WTC11 (cell line): Measurements from ENCODE around the gene FSCB. TPM values are rescaled to one million over a fixed set of nuclear protein-coding genes. Genes with fewer than 3 reads are reported as not detected.

ENCODE experiments used
- ATAC-seq: fragments of 200-7000 bp; cut with Tn5 transposase; 2 replicates; pipeline ENCODE4 v1.10.0; 2021; ENCODE audit warnings: mild to moderate bottlenecking, moderate library complexity
- CTCF ChIA-PET: fragments of 300-600 bp; sonication (Branson Sonifier 250); formaldehyde crosslinking; loops from one replicate; lab custom pipeline; 2021; ENCODE audit warnings: antibody characterized with exemption; lab: Charles Lee
- POLR2A ChIA-PET: fragments of 350-600 bp; sonication (Branson Sonifier 250); formaldehyde crosslinking; loops from one replicate; lab custom pipeline; 2021; ENCODE audit warnings: antibody characterized with exemption; lab: Charles Lee
- DNase-seq: peaks from one replicate; pipeline ENCODE4 v3.0.0; 2021; ENCODE audit warnings: low spot score
- H3K27ac Mint-ChIP-seq: 2 replicates; pipeline ENCODE4 v1.8.0; 2021; ENCODE audit warnings: mixed read lengths
- H3K27me3 Mint-ChIP-seq: 2 replicates; pipeline ENCODE4 v1.8.0; 2021; ENCODE audit warnings: low read depth, mild to moderate bottlenecking, moderate library complexity, mixed read lengths
- H3K36me3 Mint-ChIP-seq: 2 replicates; pipeline ENCODE4 v1.8.0; 2021; ENCODE audit warnings: mixed read lengths
- H3K4me1 Mint-ChIP-seq: 2 replicates; pipeline ENCODE4 v1.8.0; 2022; ENCODE audit warnings: mixed read lengths
- H3K4me3 Mint-ChIP-seq: 2 replicates; pipeline ENCODE4 v1.8.0; 2021; ENCODE audit warnings: mild to moderate bottlenecking, moderate library complexity, mixed read lengths
- H3K9me3 Mint-ChIP-seq: 2 replicates; pipeline ENCODE4 v1.8.0; 2021; ENCODE audit warnings: mixed read lengths
- ATF2 ChIP-seq: sonication (generic); formaldehyde crosslinking; IDR thresholded peaks from 2 replicates; pipeline ENCODE4 v1.8.1; 2022; ENCODE audit warnings: low read depth, missing genetic modification reagents, borderline replicate concordance
- CDX4 ChIP-seq: fragments of 250-450 bp; sonication (Bioruptor Pico); IDR thresholded peaks from 2 replicates; pipeline ENCODE4 v1.9.0; 2021; ENCODE audit warnings: moderate library complexity, mild to moderate bottlenecking, inconsistent platforms, borderline replicate concordance
- CREB1 ChIP-seq: sonication (generic); formaldehyde crosslinking; IDR thresholded peaks from 2 replicates; pipeline ENCODE4 v1.8.0; 2023; ENCODE audit warnings: mild to moderate bottlenecking, missing genetic modification reagents
- CTCF ChIP-seq: fragments of 200-600 bp; IDR thresholded peaks from 2 replicates; pipeline ENCODE4 v1.8.0; 2022; ENCODE audit warnings: antibody characterized with exemption
- E2F4 ChIP-seq: sonication (generic); formaldehyde crosslinking; IDR thresholded peaks from 2 replicates; pipeline ENCODE4 v1.8.1; 2022; ENCODE audit warnings: low read depth, mild to moderate bottlenecking, moderate library complexity, missing genetic modification reagents, borderline replicate concordance
- ELF4 ChIP-seq: sonication (generic); formaldehyde crosslinking; IDR thresholded peaks from 2 replicates; pipeline ENCODE4 v1.8.1; 2022; ENCODE audit warnings: low read depth, mild to moderate bottlenecking, moderate library complexity, missing genetic modification reagents
- ESRRA ChIP-seq: sonication (generic); formaldehyde crosslinking; IDR thresholded peaks from 2 replicates; pipeline ENCODE4 v1.8.1; 2022; ENCODE audit warnings: mild to moderate bottlenecking, missing genetic modification reagents, borderline replicate concordance
- FOXK1 ChIP-seq: sonication (generic); formaldehyde crosslinking; IDR thresholded peaks from 2 replicates; pipeline ENCODE4 v1.8.0; 2022; ENCODE audit warnings: mild to moderate bottlenecking, moderate library complexity, missing genetic modification reagents
- FOXP1 ChIP-seq: sonication (generic); formaldehyde crosslinking; IDR thresholded peaks from 2 replicates; pipeline ENCODE4 v1.8.0; 2022; ENCODE audit warnings: missing genetic modification reagents, mild to moderate bottlenecking, moderate library complexity, borderline replicate concordance
- GABPB1 ChIP-seq: sonication (generic); formaldehyde crosslinking; IDR thresholded peaks from 2 replicates; pipeline ENCODE4 v1.8.1; 2023; ENCODE audit warnings: mild to moderate bottlenecking, missing genetic modification reagents
- GTF2I ChIP-seq: fragments of 250-450 bp; sonication (Bioruptor Pico); conservative IDR thresholded peaks from 2 replicates; pipeline ENCODE4 v1.4.0; 2021; ENCODE audit warnings: mild to moderate bottlenecking
- JUN ChIP-seq: sonication (generic); formaldehyde crosslinking; IDR thresholded peaks from 2 replicates; pipeline ENCODE4 v1.8.0; 2023; ENCODE audit warnings: mild to moderate bottlenecking, missing genetic modification reagents
- MYBL2 ChIP-seq: sonication (generic); formaldehyde crosslinking; IDR thresholded peaks from 2 replicates; pipeline ENCODE4 v1.8.1; 2023; ENCODE audit warnings: mild to moderate bottlenecking, moderate library complexity, missing genetic modification reagents
- NFATC4 ChIP-seq: fragments of 250-450 bp; sonication (Bioruptor Pico); IDR thresholded peaks from 2 replicates; pipeline ENCODE4 v1.9.0; 2021; ENCODE audit warnings: mild to moderate bottlenecking
- NFE2L1 ChIP-seq: sonication (generic); formaldehyde crosslinking; IDR thresholded peaks from 2 replicates; pipeline ENCODE4 v1.8.1; 2023; ENCODE audit warnings: missing genetic modification reagents
- NR3C1 ChIP-seq: sonication (generic); formaldehyde crosslinking; conservative IDR thresholded peaks from 2 replicates; pipeline ENCODE4 v1.8.1; 2023; ENCODE audit warnings: low read depth, mild to moderate bottlenecking, missing genetic modification reagents
- RELA ChIP-seq: sonication (generic); formaldehyde crosslinking; IDR thresholded peaks from 2 replicates; pipeline ENCODE4 v1.8.1; 2022; ENCODE audit warnings: missing genetic modification reagents, mild to moderate bottlenecking, borderline replicate concordance
- SP1 ChIP-seq: sonication (generic); formaldehyde crosslinking; conservative IDR thresholded peaks from 2 replicates; pipeline ENCODE4 v1.8.1; 2022; ENCODE audit warnings: missing genetic modification reagents
- TCF7 ChIP-seq: sonication (generic); formaldehyde crosslinking; IDR thresholded peaks from 2 replicates; pipeline ENCODE4 v1.8.0; 2022; ENCODE audit warnings: mild to moderate bottlenecking, low read depth, missing genetic modification reagents, moderate library complexity
- TEAD1 ChIP-seq: sonication (generic); formaldehyde crosslinking; IDR thresholded peaks from 2 replicates; pipeline ENCODE4 v1.8.0; 2022; ENCODE audit warnings: mild to moderate bottlenecking, missing genetic modification reagents
- TP53 ChIP-seq: sonication (generic); formaldehyde crosslinking; IDR thresholded peaks from 2 replicates; pipeline ENCODE4 v1.8.1; 2023; ENCODE audit warnings: mild to moderate bottlenecking, missing genetic modification reagents
- USF2 ChIP-seq: sonication (generic); formaldehyde crosslinking; IDR thresholded peaks from 2 replicates; pipeline ENCODE4 v1.8.1; 2023; ENCODE audit warnings: mild to moderate bottlenecking, missing genetic modification reagents, moderate library complexity
- ZBTB43 ChIP-seq: sonication (generic); formaldehyde crosslinking; IDR thresholded peaks from 2 replicates; pipeline ENCODE4 v1.8.1; 2023; ENCODE audit warnings: mild to moderate bottlenecking, missing genetic modification reagents
- ZNF138 ChIP-seq: sonication (generic); formaldehyde crosslinking; conservative IDR thresholded peaks from 2 replicates; pipeline ENCODE4 v1.8.1; 2022; ENCODE audit warnings: mild to moderate bottlenecking, moderate library complexity, missing genetic modification reagents
- ZNF396 ChIP-seq: fragments of 250-450 bp; sonication (Bioruptor Pico); IDR thresholded peaks from 2 replicates; pipeline ENCODE4 v1.8.0; 2021; ENCODE audit warnings: mild to moderate bottlenecking, moderate library complexity, borderline replicate concordance
- ZNF423 ChIP-seq: fragments of 250-450 bp; sonication (Bioruptor Pico); IDR thresholded peaks from 2 replicates; pipeline ENCODE4 v2.1.2; 2022; ENCODE audit warnings: mild to moderate bottlenecking, moderate library complexity
- ZNF425 ChIP-seq: fragments of 250-450 bp; sonication (Bioruptor Pico); conservative IDR thresholded peaks from 2 replicates; pipeline ENCODE4 v1.9.0; 2021; ENCODE audit warnings: mild to moderate bottlenecking
- ZNF671 ChIP-seq: fragments of 250-450 bp; sonication (Bioruptor Pico); IDR thresholded peaks from 2 replicates; pipeline ENCODE4 v1.8.0; 2021; ENCODE audit warnings: mild to moderate bottlenecking
- total RNA-seq: library from RNA; stranded (reverse); gene quantifications from 3 replicates; pipeline ENCODE4 v1.2.3, GENCODE V29; 2021

FSCB gene
- total RNA-seq, 1 experiment from 2014 or later, result not detected

- Mint-ChIP-seq H3K36me3 (no peaks in the 10 kb centered on the region), H3K4me3 (no peak overlapping the region), H3K9me3 (peaks cover 7% of the 10 kb centered on the region), H3K27ac (no peak overlapping the region), H3K27me3 (no peaks in the 10 kb centered on the region), H3K4me1 (no peaks in the 10 kb centered on the region)
- ATAC-seq (no peak), DNase-seq (no peak)
- TF ChIP-seq NFATC4 (CRISPR knock-in tag) (no peak), USF2 (CRISPR knock-in tag) (no peak), MYBL2 (CRISPR knock-in tag) (no peak), GABPB1 (no peak), ELF4 (CRISPR knock-in tag) (no peak), ZNF138 (CRISPR knock-in tag) (no peak), ZNF423 (CRISPR knock-in tag) (no peak), TCF7 (CRISPR knock-in tag) (no peak), TP53 (CRISPR knock-in tag) (no peak), FOXK1 (CRISPR knock-in tag) (no peak), JUN (no peak), CREB1 (CRISPR knock-in tag) (no peak), FOXP1 (CRISPR knock-in tag) (no peak), CTCF (no peak)
- CTCF ChIA-PET, result no interaction called here
- POLR2A ChIA-PET, result no interaction called here
Measured at GRCh38 chr14:44490966-44491365, 16.1 kb downstream of the FSCB start.

- Mint-ChIP-seq H3K9me3 (peaks cover 12% of the 10 kb centered on the region), H3K27me3 (no peaks in the 10 kb centered on the region), H3K27ac (no peak overlapping the region), H3K4me1 (no peaks in the 10 kb centered on the region), H3K4me3 (no peak overlapping the region), H3K36me3 (no peaks in the 10 kb centered on the region)
- POLR2A ChIA-PET, result no interaction called here
- TF ChIP-seq TP53 (CRISPR knock-in tag), result no peak
- TF ChIP-seq NR3C1 (CRISPR knock-in tag), result no peak
- no peak for TF ChIP-seq SP1
- no peak for TF ChIP-seq CDX4
- no peak for TF ChIP-seq RELA (CRISPR knock-in tag)
- TF ChIP-seq ZNF671 (CRISPR knock-in tag), result no peak
- TF ChIP-seq NFE2L1 (CRISPR knock-in tag), result no peak
- no peak for TF ChIP-seq TEAD1
- no peak for TF ChIP-seq ZNF396 (CRISPR knock-in tag)
- no peak for TF ChIP-seq ESRRA (CRISPR knock-in tag)
- TF ChIP-seq E2F4, result no peak
- no peak for TF ChIP-seq ZBTB43 (CRISPR knock-in tag)
- TF ChIP-seq USF2 (CRISPR knock-in tag), result no peak
- TF ChIP-seq ATF2 (CRISPR knock-in tag), result no peak
- TF ChIP-seq ZNF425 (CRISPR knock-in tag), result no peak
- no peak for TF ChIP-seq GTF2I (CRISPR knock-in tag)
- DNase-seq, result no peak
- CTCF ChIA-PET, result no interaction called here
- ATAC-seq, result no peak
Measured at GRCh38 chr14:44477953-44478352, 29.1 kb downstream of the FSCB start.
